B cell (primary cell): ENCODE measurements around the gene ADK. TPM values are rescaled to one million over a fixed set of nuclear protein-coding genes. Genes with fewer than 3 reads are reported as not detected.

ENCODE experiments used
- ATAC-seq: fragments of 200-7000 bp; cut with Tn5 transposase; one replicate; pipeline ENCODE4 v1.10.0; 2021; ENCODE audit warnings: low read depth, mild to moderate bottlenecking, moderate number of reproducible peaks, moderate library complexity
- CTCF ChIA-PET: fragments of 350-600 bp; sonication (Branson Sonifier 250); formaldehyde crosslinking; loops from one replicate; lab custom pipeline; 2021; ENCODE audit warnings: antibody characterized with exemption, inconsistent platforms; lab: Charles Lee
- POLR2A ChIA-PET: fragments of 350-600 bp; sonication (Branson Sonifier 250); formaldehyde crosslinking; loops from one replicate; lab custom pipeline; 2021; ENCODE audit warnings: antibody characterized with exemption; lab: Charles Lee
- DNase-seq: peaks from one replicate; pipeline ENCODE4 v3.0.0; 2013
- H2AFZ ChIP-seq: 2 replicates; pipeline ENCODE4 v1.6.1; 2012; ENCODE audit warnings: mild to moderate bottlenecking, low read depth, low read length; ENCODE audit not compliant: insufficient read depth, poor library complexity, severe bottlenecking
- H3K27ac ChIP-seq, 2 donors: 1 replicate in 1 of 2; 2 replicates in 1 of 2; pipeline ENCODE4 v1.5.1; 2012 to 2013; ENCODE audit warnings: low read length in 2 of 2, mild to moderate bottlenecking in 2 of 2, moderate library complexity in 1 of 2
- H3K27me3 ChIP-seq, 4 experiments: fragments of 200-600 bp in 1 of 4; sonication (generic) in 1 of 4; replicated peaks in 1 of 4; 1 replicate in 2 of 4; 2 replicates in 2 of 4; pipeline versions ENCODE4 v1.6.1 to v1.7.0; 2013 to 2016; ENCODE audit warnings: low read length in 3 of 4, mild to moderate bottlenecking in 2 of 4, mixed read lengths in 1 of 4, moderate library complexity in 1 of 4; ENCODE audit not compliant: insufficient read depth in 4 of 4, control insufficient read depth in 3 of 4; ENCODE audit errors: control extremely low read depth in 1 of 4
- H3K36me3 ChIP-seq, 2 experiments: replicated peaks in 1 of 2; 1 replicate in 1 of 2; 2 replicates in 1 of 2; pipeline versions ENCODE4 v1.6.1 to v1.7.1; 2013; ENCODE audit warnings: low read length in 1 of 2; ENCODE audit not compliant: insufficient read depth in 2 of 2, control insufficient read depth in 1 of 2; ENCODE audit errors: control extremely low read depth in 1 of 2, extremely low read depth in 1 of 2
- H3K4me1 ChIP-seq, 2 donors: fragments of 200-600 bp in 1 of 2; sonication (generic) in 1 of 2; 1 replicate in 1 of 2; 2 replicates in 1 of 2; pipeline versions ENCODE4 v1.5.1 to v1.6.1; 2013 to 2017; ENCODE audit warnings: low read length in 2 of 2; ENCODE audit not compliant: control insufficient read depth in 2 of 2, insufficient read depth in 2 of 2
- H3K4me2 ChIP-seq: replicated peaks from 2 replicates; pipeline ENCODE3; 2012; ENCODE audit warnings: mild to moderate bottlenecking, low read depth, low read length; ENCODE audit not compliant: poor library complexity, severe bottlenecking
- H3K4me3 ChIP-seq, 5 experiments: fragments of 200-600 bp in 1 of 5; sonication (generic) in 1 of 5; 1 replicate in 3 of 5; 2 replicates in 2 of 5; pipeline versions ENCODE4 v1.5.1 to v1.7.0; 2011 to 2016; ENCODE audit warnings: low read length in 4 of 5, mild to moderate bottlenecking in 4 of 5, low read depth in 2 of 5, control low read depth in 1 of 5, moderate library complexity in 1 of 5; ENCODE audit not compliant: insufficient read depth in 1 of 5; ENCODE audit errors: control extremely low read depth in 1 of 5, extremely low read depth in 1 of 5
- H3K79me2 ChIP-seq: fragments of 200-600 bp; sonication (generic); one replicate; pipeline ENCODE4 v1.6.0; 2016; ENCODE audit warnings: low read length; ENCODE audit not compliant: control insufficient read depth, insufficient read depth
- H3K9ac ChIP-seq: fragments of 200-600 bp; sonication (generic); 2 replicates; pipeline ENCODE4 v1.6.1; 2017; ENCODE audit warnings: mild to moderate bottlenecking, low read length, moderate library complexity
- H3K9me3 ChIP-seq, 3 donors: one replicate each; pipeline versions ENCODE4 v1.6.1 to v1.7.1; 2013; ENCODE audit warnings: low read length in 2 of 3; ENCODE audit not compliant: control insufficient read depth in 2 of 3, insufficient read depth in 1 of 3; ENCODE audit errors: control extremely low read depth in 1 of 3
- H4K20me1 ChIP-seq: 2 replicates; pipeline ENCODE4 v1.6.0; 2012; ENCODE audit warnings: mild to moderate bottlenecking, low read length; ENCODE audit not compliant: insufficient read depth, control insufficient read depth, poor library complexity, severe bottlenecking
- H3K27ac Mint-ChIP-seq: one replicate; pipeline ENCODE4 v1.8.0; 2021; ENCODE audit warnings: mixed read lengths
- H3K27me3 Mint-ChIP-seq: one replicate; pipeline ENCODE4 v1.8.0; 2021; ENCODE audit warnings: mixed read lengths
- H3K4me1 Mint-ChIP-seq: one replicate; pipeline ENCODE4 v1.8.0; 2021; ENCODE audit warnings: mixed read lengths
- H3K4me3 Mint-ChIP-seq: one replicate; pipeline ENCODE4 v1.8.0; 2021; ENCODE audit warnings: mixed read lengths
- H3K9me3 Mint-ChIP-seq: one replicate; pipeline ENCODE4 v1.8.0; 2022; ENCODE audit warnings: mixed read lengths; ENCODE audit not compliant: insufficient read depth
- CTCF ChIP-seq: fragments of 200-600 bp; IDR thresholded peaks from one replicate; pipeline ENCODE4 v1.8.0; 2022; ENCODE audit warnings: antibody characterized with exemption, mild to moderate bottlenecking
- EZH2 ChIP-seq: IDR thresholded peaks from 2 replicates; pipeline ENCODE4 v1.6.1; 2012; ENCODE audit warnings: borderline replicate concordance, low read depth, mild to moderate bottlenecking, moderate library complexity, low read length; ENCODE audit not compliant: insufficient read depth, poor library complexity, severe bottlenecking
- whole genome bisulfite sequencing: methylation state at CpG from one replicate; pipeline ENCODE4 v1.1.5; 2013; ENCODE audit warnings: missing lambda C conversion rate; ENCODE audit not compliant: insufficient coverage; 5-methylcytosine and 5-hydroxymethylcytosine counted together
- intact Hi-C: fragments of 100-400 bp; cut with micrococcal nuclease; formaldehyde crosslinking; loops from one replicate; pipeline ENCODE4 v1.10.0; 2022
- polyA plus RNA-seq: library from polyadenylated mRNA; depleted of rRNA; stranded (reverse); fragments of >200 nt; gene quantifications from 2 replicates; pipeline ENCODE4 v1.2.3, GENCODE V29; 2012
- total RNA-seq, 2 donors: library from RNA; stranded (reverse); fragments of 120-200 nt in 1 of 2; gene quantifications; 1 replicate in 1 of 2; 2 replicates in 1 of 2; pipeline versions ENCODE4 v1.2.3 to v1.2.4, GENCODE V29; 2013 to 2022

The ADK gene
- total and polyA plus RNA-seq, 2 donors (not counting 1 experiment from before 2014, with no cell fraction given), result 37.2 to 52.6 TPM

DNA sequence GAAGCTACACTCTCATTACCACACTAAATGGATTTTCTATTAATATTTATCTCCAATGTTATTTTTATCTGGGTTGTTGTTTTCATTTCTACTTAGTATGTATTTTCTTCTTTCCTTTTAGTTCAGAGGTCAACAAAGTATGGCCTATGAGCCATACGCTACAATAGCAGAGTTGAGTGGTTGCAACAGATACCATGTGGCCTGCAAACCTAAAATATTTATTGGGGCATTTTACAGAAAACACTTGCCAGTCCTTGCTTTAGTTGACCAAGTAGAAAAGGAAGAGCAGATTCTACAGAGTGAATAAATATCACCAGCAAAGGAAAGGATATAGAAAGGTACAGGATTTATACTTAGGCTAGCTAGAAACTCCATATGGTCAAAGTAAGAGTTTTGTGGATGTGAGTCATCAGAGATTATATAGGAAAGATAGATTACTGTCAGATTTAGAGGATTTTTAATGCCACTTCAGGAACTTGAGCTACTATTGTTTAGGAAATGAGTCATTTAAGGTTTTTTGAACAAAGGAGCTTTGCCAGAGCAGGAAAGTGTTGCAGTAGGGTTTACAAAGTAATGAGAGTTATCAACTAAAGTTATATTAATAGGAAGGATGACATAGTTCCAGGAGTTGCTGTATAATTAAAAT is 352.1 kb downstream of the ADK start:
- Histone ChIP-seq H3K79me2 (peaks cover 6% of the 10 kb centered on the region), H3K9me3 (peaks cover 1 to 13% (median 11%) of the 10 kb centered on the region in 3 donors), H3K4me3 (no peak overlapping the region), H3K4me2 (no peak overlapping the region), H3K36me3 (peaks cover 9 to 35% of the 10 kb centered on the region in 2 experiments), H3K27me3 (no peaks in the 10 kb centered on the region), H3K27ac (no peak overlapping the region), H4K20me1 (peaks cover 4% of the 10 kb centered on the region), H3K9ac (no peak overlapping the region), H3K4me1 (peaks cover 3 to 12% of the 10 kb centered on the region in 2 donors), H2AFZ (no peak overlapping the region)
- DNase-seq (no peak), ATAC-seq (no peak)
- Mint-ChIP-seq H3K4me3 (no peak overlapping the region), H3K4me1 (peaks cover 19% of the 10 kb centered on the region), H3K27me3 (no peaks in the 10 kb centered on the region), H3K9me3 (peaks cover 5% of the 10 kb centered on the region), H3K27ac (peak overlapping the region; percentile 54)
- CTCF ChIA-PET, result interaction anchor here (0.6 to 0.7 kb wide), 2 partner anchors 8 to 193 kb away, joined by 4 to 5 read pairs; no protein-coding TSS in a partner anchor
- TF ChIP-seq EZH2, result no peak
- TF ChIP-seq CTCF, result no peak
- intact Hi-C loops, result no loop called here
- POLR2A ChIA-PET, result no interaction called here
- 100% methylated on average over 1 of the region's 1 CpG for WGBS

DNA sequence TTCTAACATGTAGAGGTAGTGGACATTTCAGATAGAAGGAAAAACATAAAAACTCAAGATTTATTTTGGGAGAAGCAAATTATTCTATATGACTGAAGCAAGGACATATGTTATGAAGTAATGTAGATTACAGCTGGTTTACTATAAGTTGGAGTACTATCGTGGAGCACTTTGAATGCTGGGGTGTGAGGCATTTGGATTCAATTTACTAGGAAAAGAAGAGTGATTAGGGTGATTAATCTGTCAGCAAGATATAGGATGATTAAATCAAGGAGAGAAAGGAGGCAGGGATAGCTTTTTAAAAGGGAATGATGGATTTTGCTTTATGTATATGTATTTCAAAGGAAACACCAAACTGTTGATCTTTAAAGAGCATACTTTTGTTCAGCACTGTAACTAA is 356.9 kb downstream of the ADK start:
- H3K4me2 ChIP-seq, result no peak overlapping the region
- H3K9me3 ChIP-seq, result peaks cover 9 to 30% (median 16%) of the 10 kb centered on the region in 3 donors
- H2AFZ ChIP-seq, result no peak overlapping the region
- H3K9ac ChIP-seq, result no peak overlapping the region
- Mint-ChIP-seq H3K27me3 (no peaks in the 10 kb centered on the region), H3K27ac (no peak overlapping the region), H3K4me3 (no peak overlapping the region), H3K9me3 (peaks cover 16% of the 10 kb centered on the region), H3K4me1 (no peaks in the 10 kb centered on the region)
- H3K36me3 ChIP-seq, result peaks cover 7 to 34% of the 10 kb centered on the region in 2 experiments
- no peaks in the 10 kb centered on the region for H4K20me1 ChIP-seq
- intact Hi-C loops, result no loop called here
- H3K27ac ChIP-seq, result no peak overlapping the region
- no peak for ATAC-seq
- H3K27me3 ChIP-seq, result no peaks in the 10 kb centered on the region
- no peak for DNase-seq
- H3K4me1 ChIP-seq, result no peaks in the 10 kb centered on the region
- ChIA-PET POLR2A (no interaction called here), CTCF (no interaction called here)
- no peak overlapping the region for H3K4me3 ChIP-seq
- peaks cover 15% of the 10 kb centered on the region for H3K79me2 ChIP-seq
- 86% methylated on average over 1 of the region's 1 CpG for WGBS
- TF ChIP-seq EZH2 (no peak), CTCF (no peak)
